Astrocyte of the spinal cord (primary cell): ENCODE results near the gene SLC10A4.

Experiments
- DNase-seq: peaks from one replicate; pipeline ENCODE4 v3.0.0; 2011; ENCODE audit warnings: low read depth, low spot score
- H3K4me3 ChIP-seq: 2 replicates; pipeline ENCODE4 v1.5.1; 2011; ENCODE audit warnings: low read depth, mild to moderate bottlenecking, low read length, moderate library complexity
- CTCF ChIP-seq: IDR thresholded peaks from 2 replicates; pipeline ENCODE4 v1.5.1; 2012; ENCODE audit warnings: low read depth, mild to moderate bottlenecking, low read length, inconsistent platforms
- in situ Hi-C: cut with HindIII; loops from 2 replicates; pipeline ENCODE4 v1.10.0; 2017; ENCODE audit warnings: low sequenced_read_pairs

Gene SLC10A4

GRCh38 chr4:48470137-48470536 lies 13.0 kb upstream of the SLC10A4 start:
- TF ChIP-seq CTCF: no peak
- H3K4me3 ChIP-seq: no peak overlapping the region
- in situ Hi-C loops: no loop called here
- no peak for DNase-seq

GRCh38 chr4:48470570-48470969 lies 12.6 kb upstream of the SLC10A4 start:
- no peak for TF ChIP-seq CTCF
- H3K4me3 ChIP-seq: no peak overlapping the region
- in situ Hi-C loops: no loop called here
- DNase-seq: no peak

- in situ Hi-C loops: no loop called here
- no peak overlapping the region for H3K4me3 ChIP-seq
- TF ChIP-seq CTCF: no peak
Observed at GRCh38 chr4:48472794-48473193, 10.3 kb upstream of the SLC10A4 start.

GRCh38 chr4:48475770-48476169 lies 7.4 kb upstream of the SLC10A4 start:
- no peak for DNase-seq
- in situ Hi-C loops: no loop called here
- no peak for TF ChIP-seq CTCF
- H3K4me3 ChIP-seq: no peak overlapping the region

More at GRCh38 chr4:48472794-48473193, 10.3 kb upstream of the SLC10A4 start:
- no peak for DNase-seq

- no peak for DNase-seq
- in situ Hi-C loops: no loop called here
- TF ChIP-seq CTCF: no peak
- H3K4me3 ChIP-seq: no peak overlapping the region
Observed at GRCh38 chr4:48478273-48478672, 4.9 kb upstream of the SLC10A4 start.

- H3K4me3 ChIP-seq: no peak overlapping the region
- in situ Hi-C loops: no loop called here
- TF ChIP-seq CTCF: no peak
- no peak for DNase-seq
Observed at GRCh38 chr4:48481581-48481980, 1.6 kb upstream of the SLC10A4 start.
